Epithelial cell of proximal tubule (primary cell): ENCODE measurements around the gene DDX6. TPM values are rescaled to one million over a fixed set of nuclear protein-coding genes. Genes with fewer than 3 reads are reported as not detected.

ENCODE experiments used
- DNase-seq: peaks from one replicate; pipeline ENCODE4 v3.0.0-alpha.2; 2011; ENCODE audit warnings: low read depth
- H3K4me3 ChIP-seq: 2 replicates; pipeline ENCODE4 v1.5.1; 2011; ENCODE audit warnings: low read depth, mild to moderate bottlenecking, low read length
- CTCF ChIP-seq: conservative IDR thresholded peaks from 2 replicates; pipeline ENCODE4 v1.5.1; 2012; ENCODE audit warnings: low read depth, mild to moderate bottlenecking, low read length
- total RNA-seq: library from RNA; depleted of rRNA; stranded (reverse); fragments of >200 nt; gene quantifications from 2 replicates; pipeline ENCODE4 v1.2.3, GENCODE V29; 2015

DDX6 gene
- total RNA-seq, 1 donor from 2014 or later, result 32.6 TPM

GRCh38 chr11:118705111-118705741 is 85.7 kb downstream of the DDX6 start:
- DNase-seq, result no peak
- TF ChIP-seq CTCF, result no peak
- no peak overlapping the region for H3K4me3 ChIP-seq

GRCh38 chr11:118703563-118704106 is 87.3 kb downstream of the DDX6 start:
- TF ChIP-seq CTCF, result no peak

GRCh38 chr11:118699506-118700220 is 91.3 kb downstream of the DDX6 start:
- TF ChIP-seq CTCF, result no peak
- no peak overlapping the region for H3K4me3 ChIP-seq
- DNase-seq, result no peak

More at GRCh38 chr11:118703563-118704106, 87.3 kb downstream of the DDX6 start:
- H3K4me3 ChIP-seq, result no peak overlapping the region
- DNase-seq, result no peak

Other genes with a start within 250 kb of the DDX6 start
- 13.5 and 15.8 TPM in 2 replicates for gene IFT46, start 225.2 kb downstream of the DDX6 start, total RNA-seq
- gene ARCN1, start 218.8 kb downstream of the DDX6 start, total RNA-seq, result 88.7 and 111 TPM in 2 replicates
- 49.8 and 64.2 TPM in 2 replicates for gene PHLDB1, start 183.5 kb downstream of the DDX6 start, total RNA-seq
- not detected in 2 replicates for gene TREH, start 111.5 kb downstream of the DDX6 start, total RNA-seq
- gene CXCR5, start 92.7 kb upstream of the DDX6 start, total RNA-seq, result not detected in 2 replicates
- gene BCL9L, start 134.8 kb upstream of the DDX6 start, total RNA-seq, result 20.7 and 25.7 TPM in 2 replicates
- gene UPK2, start 165.1 kb upstream of the DDX6 start, total RNA-seq, result 0.14 TPM in 1 of 2 replicates, not detected in the other
- gene FOXR1, start 180.6 kb upstream of the DDX6 start, total RNA-seq, result not detected in 2 replicates
- 13.0 and 14.1 TPM in 2 replicates for gene CENATAC, start 207.0 kb upstream of the DDX6 start, total RNA-seq
- gene RPS25, start 227.2 kb upstream of the DDX6 start, total RNA-seq, result 1,815 and 2,833 TPM in 2 replicates
- 116 and 155 TPM in 2 replicates for gene TRAPPC4, start 227.6 kb upstream of the DDX6 start, total RNA-seq
- gene SLC37A4, start 239.7 kb upstream of the DDX6 start, total RNA-seq, result 59.2 and 60.0 TPM in 2 replicates